Right lobe of liver (tissue), 4 donors: ENCODE data around the gene PURA.

Experiments used
- POLR2A ChIP-seq: fragments of 450-650 bp; IDR thresholded peaks from one replicate; pipeline ENCODE4 v1.6.1; 2017; ENCODE audit warnings: antibody characterized with exemption, mild to moderate bottlenecking
- TF ChIP-seq, protein P1 (sequence below), 4 donors: fragments of 200-600 bp in 3 of 4; fragments of 450-650 bp in 1 of 4; IDR thresholded peaks; one replicate each; pipeline versions ENCODE4 v1.5.1 to v1.8.0; 2016 to 2022; ENCODE audit warnings: antibody characterized with exemption in 4 of 4, mild to moderate bottlenecking in 2 of 4
- donor health status: DM: no; HTN: no; CAD: no.
- donor health status: DM: no; HTN: no; CAD: no.
- donor health status: DM: no; HTN: yes; CAD: no.

DNA sequence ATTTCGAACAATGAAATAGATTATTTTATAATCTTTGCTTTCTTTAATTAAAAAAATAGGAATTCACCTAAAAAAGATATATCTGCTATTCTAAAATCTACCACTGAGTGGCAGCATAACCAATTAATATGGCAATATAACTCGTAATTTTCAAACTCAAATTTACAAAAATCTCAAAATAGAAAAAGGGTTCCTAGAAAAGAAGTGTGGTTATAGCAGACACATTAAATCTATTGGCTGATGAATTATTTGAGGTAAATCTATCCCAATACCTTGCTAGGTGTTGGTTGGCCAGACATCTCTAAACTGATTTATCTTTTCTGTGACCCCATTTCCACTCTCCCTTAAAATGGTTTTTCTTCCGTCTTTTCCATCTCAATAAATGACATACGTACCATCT, 40.6 kb upstream of the PURA start:
- TF ChIP-seq POLR2A = no peak
- TF ChIP-seq, protein P1, sequence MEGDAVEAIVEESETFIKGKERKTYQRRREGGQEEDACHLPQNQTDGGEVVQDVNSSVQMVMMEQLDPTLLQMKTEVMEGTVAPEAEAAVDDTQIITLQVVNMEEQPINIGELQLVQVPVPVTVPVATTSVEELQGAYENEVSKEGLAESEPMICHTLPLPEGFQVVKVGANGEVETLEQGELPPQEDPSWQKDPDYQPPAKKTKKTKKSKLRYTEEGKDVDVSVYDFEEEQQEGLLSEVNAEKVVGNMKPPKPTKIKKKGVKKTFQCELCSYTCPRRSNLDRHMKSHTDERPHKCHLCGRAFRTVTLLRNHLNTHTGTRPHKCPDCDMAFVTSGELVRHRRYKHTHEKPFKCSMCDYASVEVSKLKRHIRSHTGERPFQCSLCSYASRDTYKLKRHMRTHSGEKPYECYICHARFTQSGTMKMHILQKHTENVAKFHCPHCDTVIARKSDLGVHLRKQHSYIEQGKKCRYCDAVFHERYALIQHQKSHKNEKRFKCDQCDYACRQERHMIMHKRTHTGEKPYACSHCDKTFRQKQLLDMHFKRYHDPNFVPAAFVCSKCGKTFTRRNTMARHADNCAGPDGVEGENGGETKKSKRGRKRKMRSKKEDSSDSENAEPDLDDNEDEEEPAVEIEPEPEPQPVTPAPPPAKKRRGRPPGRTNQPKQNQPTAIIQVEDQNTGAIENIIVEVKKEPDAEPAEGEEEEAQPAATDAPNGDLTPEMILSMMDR (IDR thresholded peaks at IDR 0.05) = peak; percentile 55 to 75 (median 65)
